B cell (primary cell): Measurements from ENCODE around the gene RABGAP1. TPM values are rescaled to one million over a fixed set of nuclear protein-coding genes. Genes with fewer than 3 reads are reported as not detected.

ENCODE experiments used
- ATAC-seq: fragments of 200-7000 bp; cut with Tn5 transposase; one replicate; pipeline ENCODE4 v1.10.0; 2021; ENCODE audit warnings: low read depth, mild to moderate bottlenecking, moderate number of reproducible peaks, moderate library complexity
- CTCF ChIA-PET: fragments of 350-600 bp; sonication (Branson Sonifier 250); formaldehyde crosslinking; loops from one replicate; lab custom pipeline; 2021; ENCODE audit warnings: antibody characterized with exemption, inconsistent platforms; lab: Charles Lee
- POLR2A ChIA-PET: fragments of 350-600 bp; sonication (Branson Sonifier 250); formaldehyde crosslinking; loops from one replicate; lab custom pipeline; 2021; ENCODE audit warnings: antibody characterized with exemption; lab: Charles Lee
- DNase-seq: peaks from one replicate; pipeline ENCODE4 v3.0.0; 2013
- H2AFZ ChIP-seq: 2 replicates; pipeline ENCODE4 v1.6.1; 2012; ENCODE audit warnings: mild to moderate bottlenecking, low read depth, low read length; ENCODE audit not compliant: insufficient read depth, poor library complexity, severe bottlenecking
- H3K27ac ChIP-seq, 2 donors: 1 replicate in 1 of 2; 2 replicates in 1 of 2; pipeline ENCODE4 v1.5.1; 2012 to 2013; ENCODE audit warnings: low read length in 2 of 2, mild to moderate bottlenecking in 2 of 2, moderate library complexity in 1 of 2
- H3K27me3 ChIP-seq, 4 experiments: fragments of 200-600 bp in 1 of 4; sonication (generic) in 1 of 4; replicated peaks in 1 of 4; 1 replicate in 2 of 4; 2 replicates in 2 of 4; pipeline versions ENCODE4 v1.6.1 to v1.7.0; 2013 to 2016; ENCODE audit warnings: low read length in 3 of 4, mild to moderate bottlenecking in 2 of 4, mixed read lengths in 1 of 4, moderate library complexity in 1 of 4; ENCODE audit not compliant: insufficient read depth in 4 of 4, control insufficient read depth in 3 of 4; ENCODE audit errors: control extremely low read depth in 1 of 4
- H3K36me3 ChIP-seq, 2 experiments: replicated peaks in 1 of 2; 1 replicate in 1 of 2; 2 replicates in 1 of 2; pipeline versions ENCODE4 v1.6.1 to v1.7.1; 2013; ENCODE audit warnings: low read length in 1 of 2; ENCODE audit not compliant: insufficient read depth in 2 of 2, control insufficient read depth in 1 of 2; ENCODE audit errors: control extremely low read depth in 1 of 2, extremely low read depth in 1 of 2
- H3K4me1 ChIP-seq, 2 donors: fragments of 200-600 bp in 1 of 2; sonication (generic) in 1 of 2; 1 replicate in 1 of 2; 2 replicates in 1 of 2; pipeline versions ENCODE4 v1.5.1 to v1.6.1; 2013 to 2017; ENCODE audit warnings: low read length in 2 of 2; ENCODE audit not compliant: control insufficient read depth in 2 of 2, insufficient read depth in 2 of 2
- H3K4me2 ChIP-seq: replicated peaks from 2 replicates; pipeline ENCODE3; 2012; ENCODE audit warnings: mild to moderate bottlenecking, low read depth, low read length; ENCODE audit not compliant: poor library complexity, severe bottlenecking
- H3K4me3 ChIP-seq, 5 experiments: fragments of 200-600 bp in 1 of 5; sonication (generic) in 1 of 5; 1 replicate in 3 of 5; 2 replicates in 2 of 5; pipeline versions ENCODE4 v1.5.1 to v1.7.0; 2011 to 2016; ENCODE audit warnings: low read length in 4 of 5, mild to moderate bottlenecking in 4 of 5, low read depth in 2 of 5, control low read depth in 1 of 5, moderate library complexity in 1 of 5; ENCODE audit not compliant: insufficient read depth in 1 of 5; ENCODE audit errors: control extremely low read depth in 1 of 5, extremely low read depth in 1 of 5
- H3K79me2 ChIP-seq: fragments of 200-600 bp; sonication (generic); one replicate; pipeline ENCODE4 v1.6.0; 2016; ENCODE audit warnings: low read length; ENCODE audit not compliant: control insufficient read depth, insufficient read depth
- H3K9ac ChIP-seq: fragments of 200-600 bp; sonication (generic); 2 replicates; pipeline ENCODE4 v1.6.1; 2017; ENCODE audit warnings: mild to moderate bottlenecking, low read length, moderate library complexity
- H3K9me3 ChIP-seq, 3 donors: one replicate each; pipeline versions ENCODE4 v1.6.1 to v1.7.1; 2013; ENCODE audit warnings: low read length in 2 of 3; ENCODE audit not compliant: control insufficient read depth in 2 of 3, insufficient read depth in 1 of 3; ENCODE audit errors: control extremely low read depth in 1 of 3
- H4K20me1 ChIP-seq: 2 replicates; pipeline ENCODE4 v1.6.0; 2012; ENCODE audit warnings: mild to moderate bottlenecking, low read length; ENCODE audit not compliant: insufficient read depth, control insufficient read depth, poor library complexity, severe bottlenecking
- H3K27ac Mint-ChIP-seq: one replicate; pipeline ENCODE4 v1.8.0; 2021; ENCODE audit warnings: mixed read lengths
- H3K27me3 Mint-ChIP-seq: one replicate; pipeline ENCODE4 v1.8.0; 2021; ENCODE audit warnings: mixed read lengths
- H3K4me1 Mint-ChIP-seq: one replicate; pipeline ENCODE4 v1.8.0; 2021; ENCODE audit warnings: mixed read lengths
- H3K4me3 Mint-ChIP-seq: one replicate; pipeline ENCODE4 v1.8.0; 2021; ENCODE audit warnings: mixed read lengths
- H3K9me3 Mint-ChIP-seq: one replicate; pipeline ENCODE4 v1.8.0; 2022; ENCODE audit warnings: mixed read lengths; ENCODE audit not compliant: insufficient read depth
- CTCF ChIP-seq: fragments of 200-600 bp; IDR thresholded peaks from one replicate; pipeline ENCODE4 v1.8.0; 2022; ENCODE audit warnings: antibody characterized with exemption, mild to moderate bottlenecking
- EZH2 ChIP-seq: IDR thresholded peaks from 2 replicates; pipeline ENCODE4 v1.6.1; 2012; ENCODE audit warnings: borderline replicate concordance, low read depth, mild to moderate bottlenecking, moderate library complexity, low read length; ENCODE audit not compliant: insufficient read depth, poor library complexity, severe bottlenecking
- WGBS: methylation state at CpG from one replicate; pipeline ENCODE4 v1.1.5; 2013; ENCODE audit warnings: missing lambda C conversion rate; ENCODE audit not compliant: insufficient coverage; 5-methylcytosine and 5-hydroxymethylcytosine counted together
- intact Hi-C: fragments of 100-400 bp; cut with micrococcal nuclease; formaldehyde crosslinking; loops from one replicate; pipeline ENCODE4 v1.10.0; 2022
- polyA plus RNA-seq: library from polyadenylated mRNA; depleted of rRNA; stranded (reverse); fragments of >200 nt; gene quantifications from 2 replicates; pipeline ENCODE4 v1.2.3, GENCODE V29; 2012
- total RNA-seq, 2 donors: library from RNA; stranded (reverse); fragments of 120-200 nt in 1 of 2; gene quantifications; 1 replicate in 1 of 2; 2 replicates in 1 of 2; pipeline versions ENCODE4 v1.2.3 to v1.2.4, GENCODE V29; 2013 to 2022

The RABGAP1 gene
- total and polyA plus RNA-seq, 2 donors (not counting 1 experiment from before 2014, with no cell fraction given) = 13.9 to 81.0 TPM

- ChIA-PET POLR2A (interaction anchor here (0.6 kb wide), 1 partner anchor 1206 kb away, joined by 4 read pairs; no protein-coding TSS in a partner anchor), CTCF (no interaction called here)
- WGBS = no CpG with 5 or more reads among the region's 1 CpG
- H4K20me1 ChIP-seq = peaks cover 25% of the 10 kb centered on the region
- DNase-seq (no peak), ATAC-seq (no peak)
- peak overlapping the region in 1 of 2 donors; percentile 44 for H3K27ac ChIP-seq
- H2AFZ ChIP-seq = no peak overlapping the region
- H3K79me2 ChIP-seq = peaks cover 95% of the 10 kb centered on the region
- H3K9me3 Mint-ChIP-seq = no peaks in the 10 kb centered on the region
- peaks cover 30% of the 10 kb centered on the region for H3K4me1 Mint-ChIP-seq
- H3K27ac Mint-ChIP-seq = no peak overlapping the region
- H3K9me3 ChIP-seq = no peaks in the 10 kb centered on the region
- TF ChIP-seq CTCF = no peak
- no peak for TF ChIP-seq EZH2
- H3K4me3 ChIP-seq = no peak overlapping the region
- H3K4me2 ChIP-seq = no peak overlapping the region
- intact Hi-C loops = no loop called here
- peaks cover 18 to 31% of the 10 kb centered on the region in 2 donors for H3K4me1 ChIP-seq
- no peaks in the 10 kb centered on the region for H3K27me3 ChIP-seq
- H3K36me3 ChIP-seq = peaks cover 1 to 14% of the 10 kb centered on the region in 2 experiments
- H3K9ac ChIP-seq = no peak overlapping the region
- H3K27me3 Mint-ChIP-seq = no peaks in the 10 kb centered on the region
- H3K4me3 Mint-ChIP-seq = no peak overlapping the region
Measured at GRCh38 chr9:122897969-122898368, 42.9 kb upstream of the RABGAP1 start.

DNA sequence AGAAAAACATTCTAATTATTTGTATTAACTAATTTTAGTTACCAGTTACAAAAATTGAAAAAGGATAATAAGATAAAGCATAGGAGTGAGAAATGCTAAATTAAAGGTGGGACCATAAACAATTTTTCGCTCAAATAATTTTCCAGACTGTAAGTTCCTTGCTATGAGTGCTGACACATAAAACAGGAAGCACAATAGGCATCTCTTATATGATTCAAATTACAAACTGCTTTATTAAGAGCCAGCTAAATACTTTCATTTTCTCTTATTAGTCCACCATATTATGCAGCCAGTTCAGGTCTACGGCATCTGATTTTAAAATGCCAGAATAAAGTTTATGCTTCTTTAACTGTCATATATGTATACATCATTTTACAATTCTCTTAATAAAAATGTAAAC is 40.0 kb upstream of the RABGAP1 start:
- Histone ChIP-seq H4K20me1 (peaks cover 3% of the 10 kb centered on the region), H3K4me3 (peak overlapping the region in 4 of 5 experiments; percentile 0 to 63 (median 7)), H2AFZ (peak overlapping the region; percentile 70), H3K4me2 (peak overlapping the region; percentile 73), H3K36me3 (peaks cover 0 to 6% of the 10 kb centered on the region in 2 experiments), H3K4me1 (peaks cover 26 to 45% of the 10 kb centered on the region in 2 donors), H3K27me3 (no peaks in the 10 kb centered on the region), H3K9me3 (no peaks in the 10 kb centered on the region), H3K79me2 (peaks cover 87% of the 10 kb centered on the region), H3K27ac (peak overlapping the region; percentile 30 to 78), H3K9ac (peak overlapping the region; percentile 59)
- intact Hi-C loops = loop anchor here (10.0 kb wide), 2 partner anchors 364 to 444 kb away; partner anchors contain the start of gene STRBP
- TF ChIP-seq CTCF (no peak), EZH2 (no peak)
- no CpG with 5 or more reads among the region's 2 CpGs for WGBS
- H3K27me3 Mint-ChIP-seq = no peaks in the 10 kb centered on the region
- H3K4me1 Mint-ChIP-seq = peaks cover 47% of the 10 kb centered on the region
- H3K4me3 Mint-ChIP-seq = peak overlapping the region; percentile 46
- peak overlapping the region; percentile 44 for H3K27ac Mint-ChIP-seq
- CTCF ChIA-PET = no interaction called here
- ATAC-seq (no peak), DNase-seq (peak; percentile 61)
- no peaks in the 10 kb centered on the region for H3K9me3 Mint-ChIP-seq
- POLR2A ChIA-PET = interaction anchor here (1.2 kb wide), 1 partner anchor 12 kb away, joined by 4 read pairs; the partner anchor contains the start of gene ZBTB6
